K562 (cell line): ENCODE results near the gene ZNF460. TPM values are rescaled to one million over a fixed set of nuclear protein-coding genes. Genes with fewer than 3 reads are reported as not detected.

ENCODE experiments used
- CC2D1A ChIP-seq: fragments of 450-650 bp; IDR thresholded peaks from 2 replicates; pipeline ENCODE4 v1.6.1; 2017; ENCODE audit warnings: mild to moderate bottlenecking
- CCNT2 ChIP-seq: IDR thresholded peaks from 2 replicates; pipeline ENCODE4 v1.6.1; 2011; ENCODE audit warnings: borderline replicate concordance, low read depth, mild to moderate bottlenecking, moderate library complexity, mixed read lengths, low read length; ENCODE audit not compliant: insufficient read length; ENCODE audit errors: extremely low read depth
- CREBBP ChIP-seq: IDR thresholded peaks from one replicate; pipeline ENCODE4 v1.6.1; 2012; ENCODE audit warnings: low read depth, mild to moderate bottlenecking, control low read depth, inconsistent platforms, low read length
- CSDE1 ChIP-seq, 2 experiments: fragments of 450-650 bp; IDR thresholded peaks; 2 replicates each; pipeline ENCODE4 v1.6.1; 2016; ENCODE audit warnings: mild to moderate bottlenecking in 1 of 2
- E2F8 ChIP-seq: fragments of 450-650 bp; IDR thresholded peaks from 2 replicates; pipeline ENCODE4 v1.7.1; 2018; ENCODE audit warnings: mild to moderate bottlenecking, low read depth; ENCODE audit not compliant: partially characterized antibody
- FOXK2 ChIP-seq, 2 experiments: fragments of 450-650 bp; IDR thresholded peaks in 1 of 2; conservative IDR thresholded peaks in 1 of 2; 2 replicates each; pipeline ENCODE4 v1.6.1; 2016; ENCODE audit warnings: low read depth in 2 of 2, mild to moderate bottlenecking in 1 of 2
- KLF1 ChIP-seq: fragments of 450-650 bp; IDR thresholded peaks from 2 replicates; pipeline ENCODE4 v1.6.1; 2016; ENCODE audit warnings: missing genetic modification characterization, missing compliant biosample characterization
- MAX ChIP-seq: sonication (generic); formaldehyde crosslinking; IDR thresholded peaks from 2 replicates; pipeline ENCODE4 v1.9.0; 2022; ENCODE audit warnings: mild to moderate bottlenecking, missing genetic modification reagents
- PRDM10 ChIP-seq: fragments of 450-650 bp; IDR thresholded peaks from 2 replicates; pipeline ENCODE4 v1.6.1; 2018; ENCODE audit not compliant: partially characterized antibody
- RHOXF2B ChIP-seq: fragments of 250-450 bp; sonication (Bioruptor Pico); conservative IDR thresholded peaks from 2 replicates; pipeline ENCODE4 v1.5.1; 2021
- SP2 ChIP-seq: IDR thresholded peaks from 2 replicates; pipeline ENCODE4 v1.6.1; 2011; ENCODE audit warnings: mild to moderate bottlenecking, low read depth, low read length, moderate library complexity; ENCODE audit not compliant: poor library complexity, severe bottlenecking; ENCODE audit errors: extremely low read depth
- TAF9B ChIP-seq: fragments of 450-650 bp; IDR thresholded peaks from 2 replicates; pipeline ENCODE4 v1.6.1; 2018; ENCODE audit warnings: mild to moderate bottlenecking; ENCODE audit not compliant: partially characterized antibody
- ZKSCAN1 ChIP-seq: fragments of 150-350 bp; IDR thresholded peaks from 2 replicates; pipeline ENCODE4 v1.6.1; 2016; ENCODE audit warnings: low read depth, low read length
- ZNF274 ChIP-seq: IDR thresholded peaks from 2 replicates; pipeline ENCODE4 v1.6.1; 2011; ENCODE audit warnings: low read depth, mild to moderate bottlenecking, low read length, moderate library complexity, borderline replicate concordance
- ZNF316 ChIP-seq: fragments of 450-650 bp; IDR thresholded peaks from 2 replicates; pipeline ENCODE4 v1.6.1; 2016
- polyA plus RNA-seq, 8 experiments: library from polyadenylated mRNA; depleted of rRNA in 4 of 8; stranded (reverse) in 5 of 8; unstranded in 3 of 8; fragments of >200 nt; fragmentation: Nextera tagmentation in 2 of 8; fragmentation: Illumina TruSeq in 1 of 8; extraction: Ambion mirVana in 2 of 8; extraction: Trizol in 1 of 8; gene quantifications; 2 replicates each; pipeline versions ENCODE4 v1.2.1 to v1.2.3, GENCODE V29; 2011 to 2014; ENCODE audit warnings: inconsistent platforms in 1 of 8, missing spikeins in 1 of 8
- total RNA-seq, 7 experiments: library from RNA; depleted of rRNA in 6 of 7; stranded (reverse); fragments of >200 nt in 6 of 7; fragmentation: Illumina TruSeq in 2 of 7; extraction: Trizol in 2 of 7; gene quantifications; 2 replicates each; pipeline versions ENCODE4 v1.2.1 to v1.2.3, GENCODE V29; 2011 to 2021; ENCODE audit warnings: low replicate concordance in 1 of 7
- TF ChIP-seq, protein P1 (sequence below): sonication (generic); formaldehyde crosslinking; IDR thresholded peaks from 2 replicates; pipeline ENCODE4 v1.8.0; 2022; ENCODE audit warnings: mild to moderate bottlenecking, missing genetic modification reagents

The ZNF460 gene
- total and polyA plus RNA-seq, 9 of the 15 experiments (the other 6 are each of a cell fraction or from before 2014, with no cell fraction given) = 0.45 to 36.2 (median 16.6) TPM

GRCh38 chr19:57240311-57241090, 39.8 kb upstream of the ZNF460 start, which contains the start of gene ZNF805 (continued):
- TF ChIP-seq E2F8 = peak; percentile 79
- TF ChIP-seq CC2D1A = 0 out of 2 replicates have a peak, but pooled peaks have one; percentile 31
- peak; percentile 63; the same call in 1 of the 2 replicates for TF ChIP-seq ZKSCAN1
- TF ChIP-seq ZNF274 = no peak
- TF ChIP-seq RHOXF2B (CRISPR knock-in tag) = no peak
- TF ChIP-seq CREBBP = no peak
- TF ChIP-seq ZNF316 = no peak
- TF ChIP-seq PRDM10 = peak; percentile 64
- TF ChIP-seq FOXK2 (conservative IDR thresholded peaks at IDR 0.05 in 1 of 2, IDR thresholded peaks at IDR 0.05 in 1 of 2; ENCODE audit: low read depth in 2 of 2) = peak in 1 of 2 experiments; percentile 66; a peak in 3 of 4 replicates
- peak; percentile 42 for TF ChIP-seq CCNT2
- TF ChIP-seq, protein P1, sequence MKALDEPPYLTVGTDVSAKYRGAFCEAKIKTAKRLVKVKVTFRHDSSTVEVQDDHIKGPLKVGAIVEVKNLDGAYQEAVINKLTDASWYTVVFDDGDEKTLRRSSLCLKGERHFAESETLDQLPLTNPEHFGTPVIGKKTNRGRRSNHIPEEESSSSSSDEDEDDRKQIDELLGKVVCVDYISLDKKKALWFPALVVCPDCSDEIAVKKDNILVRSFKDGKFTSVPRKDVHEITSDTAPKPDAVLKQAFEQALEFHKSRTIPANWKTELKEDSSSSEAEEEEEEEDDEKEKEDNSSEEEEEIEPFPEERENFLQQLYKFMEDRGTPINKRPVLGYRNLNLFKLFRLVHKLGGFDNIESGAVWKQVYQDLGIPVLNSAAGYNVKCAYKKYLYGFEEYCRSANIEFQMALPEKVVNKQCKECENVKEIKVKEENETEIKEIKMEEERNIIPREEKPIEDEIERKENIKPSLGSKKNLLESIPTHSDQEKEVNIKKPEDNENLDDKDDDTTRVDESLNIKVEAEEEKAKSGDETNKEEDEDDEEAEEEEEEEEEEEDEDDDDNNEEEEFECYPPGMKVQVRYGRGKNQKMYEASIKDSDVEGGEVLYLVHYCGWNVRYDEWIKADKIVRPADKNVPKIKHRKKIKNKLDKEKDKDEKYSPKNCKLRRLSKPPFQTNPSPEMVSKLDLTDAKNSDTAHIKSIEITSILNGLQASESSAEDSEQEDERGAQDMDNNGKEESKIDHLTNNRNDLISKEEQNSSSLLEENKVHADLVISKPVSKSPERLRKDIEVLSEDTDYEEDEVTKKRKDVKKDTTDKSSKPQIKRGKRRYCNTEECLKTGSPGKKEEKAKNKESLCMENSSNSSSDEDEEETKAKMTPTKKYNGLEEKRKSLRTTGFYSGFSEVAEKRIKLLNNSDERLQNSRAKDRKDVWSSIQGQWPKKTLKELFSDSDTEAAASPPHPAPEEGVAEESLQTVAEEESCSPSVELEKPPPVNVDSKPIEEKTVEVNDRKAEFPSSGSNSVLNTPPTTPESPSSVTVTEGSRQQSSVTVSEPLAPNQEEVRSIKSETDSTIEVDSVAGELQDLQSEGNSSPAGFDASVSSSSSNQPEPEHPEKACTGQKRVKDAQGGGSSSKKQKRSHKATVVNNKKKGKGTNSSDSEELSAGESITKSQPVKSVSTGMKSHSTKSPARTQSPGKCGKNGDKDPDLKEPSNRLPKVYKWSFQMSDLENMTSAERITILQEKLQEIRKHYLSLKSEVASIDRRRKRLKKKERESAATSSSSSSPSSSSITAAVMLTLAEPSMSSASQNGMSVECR (CRISPR knock-in tag) = peak; percentile 80; the same call in 1 of the 2 replicates
- TF ChIP-seq TAF9B = no peak
- TF ChIP-seq KLF1 = peak; percentile 89
- peak; percentile 62 for TF ChIP-seq SP2
- peak; percentile 58 for TF ChIP-seq MAX (CRISPR knock-in tag)
- 0 out of 4 replicates have a peak, but pooled peaks of 1 of the 2 experiments have one; percentile 25 for TF ChIP-seq CSDE1 (IDR thresholded peaks at IDR 0.05)
